T-helper 22 cell (primary cell): ENCODE measurements around the gene MAPRE3.

ENCODE experiments used
- DNase-seq: peaks from one replicate; pipeline ENCODE4 v3.0.0-alpha.2; 2020; ENCODE audit warnings: low read depth

The MAPRE3 gene

GRCh38 chr2:27040282-27040681 is 69.8 kb downstream of the MAPRE3 start:
- no peak for DNase-seq

GRCh38 chr2:27041752-27042151 is 71.3 kb downstream of the MAPRE3 start:
- no peak for DNase-seq

GRCh38 chr2:27042159-27042661 is 71.8 kb downstream of the MAPRE3 start:
- no peak for DNase-seq

GRCh38 chr2:27042985-27043634 is 72.7 kb downstream of the MAPRE3 start:
- DNase-seq, result no peak

GRCh38 chr2:27049422-27050280 is 79.2 kb downstream of the MAPRE3 start:
- DNase-seq, result peak; percentile 54

GRCh38 chr2:27050281-27050995 is 80.0 kb downstream of the MAPRE3 start:
- DNase-seq, result peak; percentile 79

- peak; percentile 92 for DNase-seq
These were observed 80.8 kb downstream of the MAPRE3 start, which contains the start of gene AGBL5 for GRCh38 chr2:27050996-27051901. AGBL5 (plus strand) TSS chr2:27051668; CDS start chr2:27052959, 1,291 bp downstream.

- no peak for DNase-seq
These were observed 81.6 kb downstream of the MAPRE3 start for GRCh38 chr2:27051902-27052645.

GRCh38 chr2:27053321-27053720 is 82.9 kb downstream of the MAPRE3 start:
- no peak for DNase-seq

- DNase-seq, result no peak
These were observed 83.3 kb downstream of the MAPRE3 start for GRCh38 chr2:27053776-27054175.

GRCh38 chr2:27054721-27055120 is 84.3 kb downstream of the MAPRE3 start:
- no peak for DNase-seq

- DNase-seq, result no peak
These were observed 86.7 kb downstream of the MAPRE3 start for GRCh38 chr2:27057184-27057583.

GRCh38 chr2:27058210-27058609 is 87.8 kb downstream of the MAPRE3 start:
- no peak for DNase-seq

- DNase-seq, result no peak
These were observed 88.8 kb downstream of the MAPRE3 start for GRCh38 chr2:27059141-27059820.

GRCh38 chr2:27060323-27060722 is 89.9 kb downstream of the MAPRE3 start:
- no peak for DNase-seq

- DNase-seq, result no peak
These were observed 94.7 kb downstream of the MAPRE3 start for GRCh38 chr2:27065128-27065527.

- no peak for DNase-seq
These were observed 96.9 kb downstream of the MAPRE3 start for GRCh38 chr2:27067385-27067784.

GRCh38 chr2:27069436-27069835 is 99.0 kb downstream of the MAPRE3 start:
- DNase-seq, result no peak

- DNase-seq, result no peak
These were observed 99.7 kb downstream of the MAPRE3 start for GRCh38 chr2:27069961-27070618.
